Cardiac fibroblast (primary cell): ENCODE data around the gene NATD1.
A peak's percentile ranks its signal among the peaks of the same experiment; 100 is the strongest.

Source experiments
- DNase-seq, 2 donors: peaks; one replicate each; pipeline versions ENCODE4 v3.0.0 to v3.0.0-alpha.2; 2010; ENCODE audit warnings: low read depth in 2 of 2
- H3K4me3 ChIP-seq, 2 donors: replicated peaks in 1 of 2; 1 replicate in 1 of 2; 2 replicates in 1 of 2; pipeline ENCODE4 v1.5.1; 2011; ENCODE audit warnings: low read depth in 2 of 2, low read length in 2 of 2, mild to moderate bottlenecking in 2 of 2, moderate library complexity in 1 of 2
- CTCF ChIP-seq: IDR thresholded peaks from one replicate; pipeline ENCODE4 v1.5.1; 2011; ENCODE audit warnings: low read depth, mild to moderate bottlenecking, low read length, inconsistent platforms

The NATD1 gene

DNA sequence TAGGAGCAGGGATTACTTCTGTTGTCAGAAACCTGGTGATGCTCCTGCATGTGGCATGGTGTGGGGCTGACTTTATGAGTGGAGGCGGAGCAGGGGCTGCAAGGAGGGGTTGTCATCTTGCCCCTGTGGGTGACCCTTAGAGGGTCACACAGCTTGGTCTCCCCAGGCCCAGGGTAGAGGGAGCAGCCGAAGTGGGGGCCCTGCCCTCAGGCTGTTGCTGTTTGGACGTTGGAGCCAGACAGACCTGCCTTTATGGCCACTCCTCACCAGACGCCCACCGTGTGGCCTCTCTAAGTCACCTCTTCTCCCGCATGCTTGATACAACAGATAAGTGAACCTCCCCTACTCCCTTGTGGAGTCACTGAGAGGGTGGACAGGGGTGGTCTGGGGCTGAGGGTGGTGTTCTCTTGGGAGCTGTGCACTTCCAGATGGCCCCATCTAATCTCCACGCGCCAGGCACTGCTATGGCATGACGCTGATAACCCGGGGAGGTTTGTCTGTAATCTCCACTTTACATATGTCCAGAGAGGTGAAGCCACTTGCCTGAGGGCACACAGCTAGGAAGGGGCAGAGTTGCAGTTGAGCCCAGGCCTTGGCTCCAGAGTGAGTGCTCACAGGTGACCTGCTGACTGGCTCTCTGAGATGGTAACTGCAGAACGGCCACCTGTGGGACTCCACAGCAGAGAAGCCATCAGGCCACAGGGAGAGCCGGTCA is 41.3 kb upstream of the NATD1 start:
- no peak for DNase-seq
- H3K4me3 ChIP-seq = no peak overlapping the region
- no peak for TF ChIP-seq CTCF

GRCh38 chr17:21293831-21294210 is 40.6 kb upstream of the NATD1 start:
- no peak overlapping the region for H3K4me3 ChIP-seq
- no peak for TF ChIP-seq CTCF
- DNase-seq = no peak

DNA sequence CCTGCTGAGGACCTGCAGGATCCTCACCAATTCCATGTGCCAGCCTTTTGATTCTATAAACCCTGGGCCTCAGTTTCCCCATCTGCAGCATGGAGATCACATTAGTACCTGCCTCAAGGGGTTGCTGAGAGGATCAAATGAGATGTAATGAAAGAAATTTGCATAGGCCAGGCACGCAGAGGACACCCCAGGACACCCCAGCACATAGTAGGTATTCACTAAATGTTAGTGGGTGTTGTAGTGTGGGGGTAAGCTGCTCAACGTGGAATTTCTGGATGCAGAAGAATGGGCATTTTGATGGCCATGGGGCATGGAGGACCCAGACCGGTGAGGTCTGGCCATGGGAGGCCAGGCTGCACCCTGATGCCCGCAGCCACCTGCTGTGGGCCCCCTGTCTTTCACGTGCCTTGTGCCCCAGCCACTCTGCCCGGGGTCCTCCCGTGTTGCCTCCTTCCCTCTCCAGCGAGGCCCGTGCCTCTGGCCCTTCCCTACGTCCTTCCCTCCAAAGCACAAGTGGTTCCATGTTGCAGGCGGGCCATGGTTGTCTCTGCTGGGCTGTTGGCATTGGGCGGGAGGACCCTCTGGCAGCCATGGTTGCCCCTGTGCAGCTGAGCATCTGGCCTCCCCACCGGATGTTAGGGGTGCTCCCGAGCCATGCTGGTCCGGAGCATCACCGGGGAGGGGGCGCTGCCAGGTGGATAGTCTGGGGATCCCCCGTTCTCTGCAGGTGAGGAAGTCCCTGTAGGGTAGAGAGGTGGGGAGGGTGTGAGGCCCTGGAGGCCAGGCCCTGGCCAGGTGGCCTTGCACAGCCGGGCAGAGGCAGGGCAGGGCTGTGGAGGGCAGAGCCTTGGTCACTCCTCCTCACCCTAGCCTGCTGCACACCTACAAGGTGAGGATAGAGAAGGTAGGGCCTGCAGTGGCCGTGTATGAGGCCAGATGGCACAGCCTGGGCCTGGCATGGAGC is 39.9 kb upstream of the NATD1 start:
- H3K4me3 ChIP-seq = no peak overlapping the region
- no peak for TF ChIP-seq CTCF
- no peak for DNase-seq

- no peak for DNase-seq
- no peak overlapping the region for H3K4me3 ChIP-seq
- no peak for TF ChIP-seq CTCF
Measured at GRCh38 chr17:21291862-21292261, 38.7 kb upstream of the NATD1 start.

- no peak overlapping the region for H3K4me3 ChIP-seq
- no peak for TF ChIP-seq CTCF
- no peak for DNase-seq
Measured at GRCh38 chr17:21291357-21291756, 38.1 kb upstream of the NATD1 start.

- TF ChIP-seq CTCF = no peak
- no peak overlapping the region for H3K4me3 ChIP-seq
- peak in 1 of 2 donors; percentile 48 for DNase-seq
Measured at GRCh38 chr17:21289902-21290571, 36.8 kb upstream of the NATD1 start.
